WTC11 (cell line): Measurements from ENCODE around the gene CRYGN. TPM values are rescaled to one million over a fixed set of nuclear protein-coding genes. Genes with fewer than 3 reads are reported as not detected.

Source experiments
- ATAC-seq: fragments of 200-7000 bp; cut with Tn5 transposase; 2 replicates; pipeline ENCODE4 v1.10.0; 2021; ENCODE audit warnings: mild to moderate bottlenecking, moderate library complexity
- CTCF ChIA-PET: fragments of 300-600 bp; sonication (Branson Sonifier 250); formaldehyde crosslinking; loops from one replicate; lab custom pipeline; 2021; ENCODE audit warnings: antibody characterized with exemption; lab: Charles Lee
- POLR2A ChIA-PET: fragments of 350-600 bp; sonication (Branson Sonifier 250); formaldehyde crosslinking; loops from one replicate; lab custom pipeline; 2021; ENCODE audit warnings: antibody characterized with exemption; lab: Charles Lee
- DNase-seq: peaks from one replicate; pipeline ENCODE4 v3.0.0; 2021; ENCODE audit warnings: low spot score
- H3K27ac Mint-ChIP-seq: 2 replicates; pipeline ENCODE4 v1.8.0; 2021; ENCODE audit warnings: mixed read lengths
- H3K27me3 Mint-ChIP-seq: 2 replicates; pipeline ENCODE4 v1.8.0; 2021; ENCODE audit warnings: low read depth, mild to moderate bottlenecking, moderate library complexity, mixed read lengths
- H3K36me3 Mint-ChIP-seq: 2 replicates; pipeline ENCODE4 v1.8.0; 2021; ENCODE audit warnings: mixed read lengths
- H3K4me1 Mint-ChIP-seq: 2 replicates; pipeline ENCODE4 v1.8.0; 2022; ENCODE audit warnings: mixed read lengths
- H3K4me3 Mint-ChIP-seq: 2 replicates; pipeline ENCODE4 v1.8.0; 2021; ENCODE audit warnings: mild to moderate bottlenecking, moderate library complexity, mixed read lengths
- H3K9me3 Mint-ChIP-seq: 2 replicates; pipeline ENCODE4 v1.8.0; 2021; ENCODE audit warnings: mixed read lengths
- CBFB ChIP-seq: sonication (generic); formaldehyde crosslinking; IDR thresholded peaks from 2 replicates; pipeline ENCODE4 v1.8.1; 2022; ENCODE audit warnings: mild to moderate bottlenecking, low read depth, missing genetic modification reagents
- ELF4 ChIP-seq: sonication (generic); formaldehyde crosslinking; IDR thresholded peaks from 2 replicates; pipeline ENCODE4 v1.8.1; 2022; ENCODE audit warnings: low read depth, mild to moderate bottlenecking, moderate library complexity, missing genetic modification reagents
- GRHL2 ChIP-seq: fragments of 250-450 bp; sonication (Bioruptor Pico); IDR thresholded peaks from 2 replicates; pipeline ENCODE4 v1.8.0; 2022; ENCODE audit warnings: mild to moderate bottlenecking, moderate library complexity; ENCODE audit not compliant: insufficient replicate concordance, severe bottlenecking
- JUN ChIP-seq: sonication (generic); formaldehyde crosslinking; IDR thresholded peaks from 2 replicates; pipeline ENCODE4 v1.8.0; 2023; ENCODE audit warnings: mild to moderate bottlenecking, missing genetic modification reagents
- KAT7 ChIP-seq: sonication (generic); formaldehyde crosslinking; IDR thresholded peaks from 2 replicates; pipeline ENCODE4 v1.8.1; 2023; ENCODE audit warnings: missing genetic modification reagents, mild to moderate bottlenecking, borderline replicate concordance
- SMAD3 ChIP-seq: sonication (generic); formaldehyde crosslinking; IDR thresholded peaks from 2 replicates; pipeline ENCODE4 v1.8.0; 2022; ENCODE audit warnings: missing genetic modification reagents, mild to moderate bottlenecking, borderline replicate concordance
- TEAD4 ChIP-seq: sonication (generic); formaldehyde crosslinking; IDR thresholded peaks from 2 replicates; pipeline ENCODE4 v1.8.0; 2022; ENCODE audit warnings: mild to moderate bottlenecking, missing genetic modification reagents
- ZNF121 ChIP-seq: sonication (generic); formaldehyde crosslinking; IDR thresholded peaks from 2 replicates; pipeline ENCODE4 v1.8.0; 2023; ENCODE audit warnings: missing genetic modification reagents
- ZNF317 ChIP-seq: sonication (generic); formaldehyde crosslinking; IDR thresholded peaks from 2 replicates; pipeline ENCODE4 v1.8.1; 2023; ENCODE audit warnings: low read depth, mild to moderate bottlenecking, moderate library complexity, missing genetic modification reagents, borderline replicate concordance
- ZNF416 ChIP-seq: fragments of 250-450 bp; sonication (Bioruptor Pico); IDR thresholded peaks from 2 replicates; pipeline ENCODE4 v1.9.0; 2021; ENCODE audit warnings: mild to moderate bottlenecking, inconsistent platforms
- total RNA-seq: library from RNA; stranded (reverse); gene quantifications from 3 replicates; pipeline ENCODE4 v1.2.3, GENCODE V29; 2021
- TF ChIP-seq, protein P1 (sequence below): sonication (generic); formaldehyde crosslinking; IDR thresholded peaks from 2 replicates; pipeline ENCODE4 v1.8.1; 2023; ENCODE audit warnings: mild to moderate bottlenecking, missing genetic modification reagents, borderline replicate concordance
- TF ChIP-seq, protein P2 (sequence below): sonication (generic); formaldehyde crosslinking; IDR thresholded peaks from 2 replicates; pipeline ENCODE4 v1.8.1; 2022; ENCODE audit warnings: low read depth, missing genetic modification reagents, borderline replicate concordance
- TF ChIP-seq, protein P3 (sequence below): fragments of 200-600 bp; IDR thresholded peaks from 2 replicates; pipeline ENCODE4 v1.8.0; 2022; ENCODE audit warnings: antibody characterized with exemption
- TF ChIP-seq, protein P4 (sequence below): sonication (generic); formaldehyde crosslinking; IDR thresholded peaks from 2 replicates; pipeline ENCODE4 v1.8.1; 2023; ENCODE audit warnings: mild to moderate bottlenecking, missing genetic modification reagents, moderate library complexity

CRYGN gene
- total RNA-seq, 1 experiment from 2014 or later: 1.5 TPM

DNA sequence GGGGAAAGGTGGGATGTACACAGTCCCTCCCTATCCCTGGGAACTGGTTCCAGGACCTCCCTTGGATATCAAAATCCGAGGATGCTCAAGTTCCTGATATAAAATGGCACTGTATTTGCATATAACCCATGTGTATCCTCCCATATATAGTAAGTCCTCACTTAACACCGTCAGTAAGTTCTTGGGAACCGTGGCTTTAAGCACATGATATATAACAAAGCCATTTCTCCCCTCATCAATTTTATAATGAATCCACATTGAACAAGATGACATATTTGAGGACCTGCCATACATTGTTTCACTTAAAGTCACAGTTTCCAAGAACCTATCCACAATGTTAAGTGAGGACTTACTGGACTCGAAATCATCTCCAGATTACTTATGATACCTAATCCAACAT, 5.4 kb downstream of the CRYGN start (continued):
- TF ChIP-seq ZNF317 (CRISPR knock-in tag) (no peak), ZNF416 (CRISPR knock-in tag) (no peak), TEAD4 (CRISPR knock-in tag) (no peak), ZNF121 (CRISPR knock-in tag) (no peak), JUN (no peak), SMAD3 (CRISPR knock-in tag) (no peak), GRHL2 (no peak)
- TF ChIP-seq, protein P1, sequence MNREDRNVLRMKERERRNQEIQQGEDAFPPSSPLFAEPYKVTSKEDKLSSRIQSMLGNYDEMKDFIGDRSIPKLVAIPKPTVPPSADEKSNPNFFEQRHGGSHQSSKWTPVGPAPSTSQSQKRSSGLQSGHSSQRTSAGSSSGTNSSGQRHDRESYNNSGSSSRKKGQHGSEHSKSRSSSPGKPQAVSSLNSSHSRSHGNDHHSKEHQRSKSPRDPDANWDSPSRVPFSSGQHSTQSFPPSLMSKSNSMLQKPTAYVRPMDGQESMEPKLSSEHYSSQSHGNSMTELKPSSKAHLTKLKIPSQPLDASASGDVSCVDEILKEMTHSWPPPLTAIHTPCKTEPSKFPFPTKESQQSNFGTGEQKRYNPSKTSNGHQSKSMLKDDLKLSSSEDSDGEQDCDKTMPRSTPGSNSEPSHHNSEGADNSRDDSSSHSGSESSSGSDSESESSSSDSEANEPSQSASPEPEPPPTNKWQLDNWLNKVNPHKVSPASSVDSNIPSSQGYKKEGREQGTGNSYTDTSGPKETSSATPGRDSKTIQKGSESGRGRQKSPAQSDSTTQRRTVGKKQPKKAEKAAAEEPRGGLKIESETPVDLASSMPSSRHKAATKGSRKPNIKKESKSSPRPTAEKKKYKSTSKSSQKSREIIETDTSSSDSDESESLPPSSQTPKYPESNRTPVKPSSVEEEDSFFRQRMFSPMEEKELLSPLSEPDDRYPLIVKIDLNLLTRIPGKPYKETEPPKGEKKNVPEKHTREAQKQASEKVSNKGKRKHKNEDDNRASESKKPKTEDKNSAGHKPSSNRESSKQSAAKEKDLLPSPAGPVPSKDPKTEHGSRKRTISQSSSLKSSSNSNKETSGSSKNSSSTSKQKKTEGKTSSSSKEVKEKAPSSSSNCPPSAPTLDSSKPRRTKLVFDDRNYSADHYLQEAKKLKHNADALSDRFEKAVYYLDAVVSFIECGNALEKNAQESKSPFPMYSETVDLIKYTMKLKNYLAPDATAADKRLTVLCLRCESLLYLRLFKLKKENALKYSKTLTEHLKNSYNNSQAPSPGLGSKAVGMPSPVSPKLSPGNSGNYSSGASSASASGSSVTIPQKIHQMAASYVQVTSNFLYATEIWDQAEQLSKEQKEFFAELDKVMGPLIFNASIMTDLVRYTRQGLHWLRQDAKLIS (CRISPR knock-in tag): no peak

DNA sequence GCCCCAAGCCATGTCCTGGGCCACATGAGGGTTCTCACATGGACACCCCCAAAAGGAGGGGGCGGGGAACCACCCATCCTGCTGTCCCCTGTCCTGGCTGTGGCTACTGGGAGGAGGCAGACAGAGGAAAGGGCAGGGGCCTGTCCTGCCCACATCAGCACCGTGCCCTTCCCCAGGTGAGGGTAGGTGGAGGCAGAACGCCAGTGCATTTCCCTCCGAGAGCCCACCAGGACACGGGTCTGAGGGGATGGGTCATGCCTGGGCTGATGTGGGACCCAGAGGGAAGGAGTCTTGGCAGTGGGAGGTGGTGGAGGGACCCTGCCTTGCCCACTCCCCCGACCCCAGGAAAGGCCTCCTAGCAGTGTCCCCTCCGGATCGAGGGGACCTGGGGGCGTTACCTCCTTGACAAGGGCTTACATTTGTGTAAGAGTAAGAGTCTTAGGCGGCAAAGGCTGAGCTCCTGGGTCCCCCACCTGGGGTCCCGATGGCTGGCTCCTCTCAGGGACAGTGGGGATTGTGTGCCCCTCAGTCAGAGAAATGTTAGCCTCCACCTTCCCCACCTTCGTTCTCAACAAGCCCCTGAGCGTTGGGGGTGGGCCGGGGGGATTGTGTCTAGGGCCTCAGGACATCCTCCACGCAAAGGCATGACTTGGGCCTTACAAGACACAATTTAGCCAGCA, 6.1 kb downstream of the CRYGN start:
- no peak for ATAC-seq
- DNase-seq: no peak
- TF ChIP-seq ELF4 (CRISPR knock-in tag): no peak
- TF ChIP-seq, protein P2, sequence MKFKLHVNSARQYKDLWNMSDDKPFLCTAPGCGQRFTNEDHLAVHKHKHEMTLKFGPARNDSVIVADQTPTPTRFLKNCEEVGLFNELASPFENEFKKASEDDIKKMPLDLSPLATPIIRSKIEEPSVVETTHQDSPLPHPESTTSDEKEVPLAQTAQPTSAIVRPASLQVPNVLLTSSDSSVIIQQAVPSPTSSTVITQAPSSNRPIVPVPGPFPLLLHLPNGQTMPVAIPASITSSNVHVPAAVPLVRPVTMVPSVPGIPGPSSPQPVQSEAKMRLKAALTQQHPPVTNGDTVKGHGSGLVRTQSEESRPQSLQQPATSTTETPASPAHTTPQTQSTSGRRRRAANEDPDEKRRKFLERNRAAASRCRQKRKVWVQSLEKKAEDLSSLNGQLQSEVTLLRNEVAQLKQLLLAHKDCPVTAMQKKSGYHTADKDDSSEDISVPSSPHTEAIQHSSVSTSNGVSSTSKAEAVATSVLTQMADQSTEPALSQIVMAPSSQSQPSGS (CRISPR knock-in tag): no peak
- CTCF ChIA-PET: interaction anchor here (1.5 kb wide), 1 partner anchor 15 kb away, joined by 3 read pairs; no protein-coding TSS in a partner anchor
- POLR2A ChIA-PET: no interaction called here
- no peaks in the 10 kb centered on the region for H3K36me3 Mint-ChIP-seq
- peaks cover 27% of the 10 kb centered on the region for H3K4me1 Mint-ChIP-seq
- H3K27ac Mint-ChIP-seq: no peak overlapping the region
- H3K9me3 Mint-ChIP-seq: no peaks in the 10 kb centered on the region
- H3K27me3 Mint-ChIP-seq: peaks cover 4% of the 10 kb centered on the region
- no peak overlapping the region for H3K4me3 Mint-ChIP-seq

DNA sequence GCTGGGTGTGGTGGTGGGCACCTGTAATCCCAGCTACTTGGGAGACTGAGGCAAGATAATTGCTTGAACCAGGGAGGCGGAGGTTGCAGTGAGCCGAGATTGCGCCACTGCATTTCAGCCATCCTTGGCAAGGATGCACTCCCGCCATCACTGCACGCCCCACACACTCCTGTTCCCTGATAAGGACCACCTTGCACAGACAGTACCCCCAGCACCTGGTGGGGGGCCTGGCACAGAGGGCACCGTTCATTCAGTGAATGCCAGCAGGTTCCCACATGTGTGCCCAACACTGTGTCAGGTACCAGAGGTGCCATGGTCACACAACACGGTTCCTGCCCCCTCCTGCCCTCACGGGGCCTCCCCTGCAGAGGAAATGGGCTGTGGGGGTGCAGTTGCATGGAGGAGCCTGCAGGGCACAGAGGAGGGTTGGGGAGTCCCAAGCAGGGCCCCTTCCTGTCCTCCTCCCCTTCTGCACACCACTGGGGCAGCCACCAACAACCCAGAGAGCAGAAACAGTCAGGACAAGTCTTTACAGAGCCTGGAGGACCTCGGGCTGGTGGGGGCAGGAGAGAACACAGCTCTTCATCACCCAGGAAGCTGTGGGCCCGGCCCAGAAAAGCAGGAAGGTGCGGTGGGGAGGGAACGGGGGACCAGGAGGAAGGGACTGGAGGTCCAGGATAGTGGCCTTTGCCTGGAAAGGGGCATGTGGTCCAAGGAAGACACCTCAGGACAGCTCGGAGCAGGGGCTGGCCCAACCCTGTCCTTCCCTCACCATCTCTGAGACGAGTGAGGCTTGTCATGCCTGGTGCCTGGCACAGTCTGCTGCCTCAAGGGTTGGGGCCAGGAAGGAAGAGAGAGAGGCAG, 7.1 kb downstream of the CRYGN start:
- peaks cover 37% of the 10 kb centered on the region for H3K4me1 Mint-ChIP-seq
- no peak for DNase-seq
- TF ChIP-seq, protein P3, sequence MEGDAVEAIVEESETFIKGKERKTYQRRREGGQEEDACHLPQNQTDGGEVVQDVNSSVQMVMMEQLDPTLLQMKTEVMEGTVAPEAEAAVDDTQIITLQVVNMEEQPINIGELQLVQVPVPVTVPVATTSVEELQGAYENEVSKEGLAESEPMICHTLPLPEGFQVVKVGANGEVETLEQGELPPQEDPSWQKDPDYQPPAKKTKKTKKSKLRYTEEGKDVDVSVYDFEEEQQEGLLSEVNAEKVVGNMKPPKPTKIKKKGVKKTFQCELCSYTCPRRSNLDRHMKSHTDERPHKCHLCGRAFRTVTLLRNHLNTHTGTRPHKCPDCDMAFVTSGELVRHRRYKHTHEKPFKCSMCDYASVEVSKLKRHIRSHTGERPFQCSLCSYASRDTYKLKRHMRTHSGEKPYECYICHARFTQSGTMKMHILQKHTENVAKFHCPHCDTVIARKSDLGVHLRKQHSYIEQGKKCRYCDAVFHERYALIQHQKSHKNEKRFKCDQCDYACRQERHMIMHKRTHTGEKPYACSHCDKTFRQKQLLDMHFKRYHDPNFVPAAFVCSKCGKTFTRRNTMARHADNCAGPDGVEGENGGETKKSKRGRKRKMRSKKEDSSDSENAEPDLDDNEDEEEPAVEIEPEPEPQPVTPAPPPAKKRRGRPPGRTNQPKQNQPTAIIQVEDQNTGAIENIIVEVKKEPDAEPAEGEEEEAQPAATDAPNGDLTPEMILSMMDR: 0 out of 2 replicates have a peak, but pooled peaks have one; percentile 22
- TF ChIP-seq, protein P4, sequence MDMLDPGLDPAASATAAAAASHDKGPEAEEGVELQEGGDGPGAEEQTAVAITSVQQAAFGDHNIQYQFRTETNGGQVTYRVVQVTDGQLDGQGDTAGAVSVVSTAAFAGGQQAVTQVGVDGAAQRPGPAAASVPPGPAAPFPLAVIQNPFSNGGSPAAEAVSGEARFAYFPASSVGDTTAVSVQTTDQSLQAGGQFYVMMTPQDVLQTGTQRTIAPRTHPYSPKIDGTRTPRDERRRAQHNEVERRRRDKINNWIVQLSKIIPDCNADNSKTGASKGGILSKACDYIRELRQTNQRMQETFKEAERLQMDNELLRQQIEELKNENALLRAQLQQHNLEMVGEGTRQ (CRISPR knock-in tag): no peak
- TF ChIP-seq KAT7 (no peak), CBFB (no peak)

More for the DNA sequence above, 7.1 kb downstream of the CRYGN start:
- Mint-ChIP-seq H3K36me3 (no peaks in the 10 kb centered on the region), H3K9me3 (no peaks in the 10 kb centered on the region), H3K27ac (no peak overlapping the region), H3K27me3 (no peaks in the 10 kb centered on the region), H3K4me3 (no peak overlapping the region)
- CTCF ChIA-PET: interaction anchor here (1.5 kb wide), 1 partner anchor 16 kb away, joined by 3 read pairs; no protein-coding TSS in a partner anchor
- peak; percentile 47; the same call in 1 of the 2 replicates for ATAC-seq
- POLR2A ChIA-PET: no interaction called here
